SJSA1 (cell line): Measurements from ENCODE around the gene POLDIP2. TPM values are rescaled to one million over a fixed set of nuclear protein-coding genes. Genes with fewer than 3 reads are reported as not detected.
A peak's percentile ranks its signal among the peaks of the same experiment; 100 is the strongest.

Source experiments
- DNase-seq, 2 experiments: peaks; one replicate each; pipeline ENCODE4 v3.0.0-alpha.2; 2015 to 2020; ENCODE audit warnings: low spot score in 2 of 2, low read depth in 1 of 2
- H3K27ac ChIP-seq: fragments of 250-450 bp; sonication (Bioruptor Pico); 2 replicates; pipeline ENCODE4 v1.5.1; 2020; ENCODE audit warnings: mild to moderate bottlenecking, moderate library complexity
- H3K27me3 ChIP-seq: fragments of 250-450 bp; sonication (Bioruptor Pico); replicated peaks from 2 replicates; pipeline ENCODE4 v1.5.1; 2020; ENCODE audit warnings: mild to moderate bottlenecking, moderate library complexity
- H3K36me3 ChIP-seq: fragments of 250-450 bp; sonication (Bioruptor Pico); 2 replicates; pipeline ENCODE4 v1.5.1; 2020; ENCODE audit warnings: mild to moderate bottlenecking
- H3K4me1 ChIP-seq: fragments of 250-450 bp; sonication (Bioruptor Pico); replicated peaks from 2 replicates; pipeline ENCODE4 v1.6.1; 2021; ENCODE audit warnings: mild to moderate bottlenecking
- H3K4me3 ChIP-seq: fragments of 250-450 bp; sonication (Bioruptor Pico); 2 replicates; pipeline ENCODE4 v1.5.1; 2020; ENCODE audit warnings: mild to moderate bottlenecking
- H3K9me3 ChIP-seq: fragments of 250-450 bp; sonication (Bioruptor Pico); replicated peaks from 2 replicates; pipeline ENCODE4 v1.5.1; 2020; ENCODE audit warnings: mild to moderate bottlenecking
- total RNA-seq: library from RNA; depleted of rRNA; stranded (reverse); fragments of >200 nt; shearing (Covaris generic); gene quantifications from 2 replicates; pipeline ENCODE4 v1.2.3, GENCODE V29; 2014; rRNA removed

POLDIP2 gene, protein sequence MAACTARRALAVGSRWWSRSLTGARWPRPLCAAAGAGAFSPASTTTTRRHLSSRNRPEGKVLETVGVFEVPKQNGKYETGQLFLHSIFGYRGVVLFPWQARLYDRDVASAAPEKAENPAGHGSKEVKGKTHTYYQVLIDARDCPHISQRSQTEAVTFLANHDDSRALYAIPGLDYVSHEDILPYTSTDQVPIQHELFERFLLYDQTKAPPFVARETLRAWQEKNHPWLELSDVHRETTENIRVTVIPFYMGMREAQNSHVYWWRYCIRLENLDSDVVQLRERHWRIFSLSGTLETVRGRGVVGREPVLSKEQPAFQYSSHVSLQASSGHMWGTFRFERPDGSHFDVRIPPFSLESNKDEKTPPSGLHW
- total RNA-seq, result 110 and 125 TPM in 2 replicates

- Histone ChIP-seq H3K4me3 (peak within 1 kb of the TSS; percentile 95), H3K9me3 (no peaks in the 10 kb centered on the region), H3K27me3 (no peaks in the 10 kb centered on the region), H3K36me3 (peaks cover 80% of the 10 kb centered on the region), H3K4me1 (peaks cover 13% of the 10 kb centered on the region), H3K27ac (peak within 1 kb of the TSS; percentile 73)
- peak; percentile 86 to 95 for DNase-seq
Observed at GRCh38 chr17:28357061-28357900, at the start of gene POLDIP2. POLDIP2 (minus strand) TSS chr17:28357527; CDS start chr17:28357448, 79 bp downstream.

DNA sequence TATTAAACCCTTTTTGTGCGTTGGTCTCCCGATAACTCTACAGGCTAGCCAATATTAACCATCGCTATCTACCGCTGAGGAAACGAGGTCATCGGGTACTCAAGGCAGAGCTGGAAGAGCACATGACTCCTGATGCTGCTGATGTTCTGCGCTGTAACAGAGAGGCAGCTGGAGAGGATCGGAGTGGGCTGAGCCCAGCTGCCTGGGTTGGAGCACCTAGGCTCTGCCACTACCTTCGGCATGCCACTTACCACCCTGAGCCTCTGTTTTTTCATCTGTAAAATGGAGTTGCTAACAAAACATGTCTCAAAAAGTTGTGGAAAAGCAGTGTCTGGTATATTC, 49.1 kb upstream of the POLDIP2 start:
- peak overlapping the region; percentile 48 for H3K4me3 ChIP-seq
- no peaks in the 10 kb centered on the region for H3K9me3 ChIP-seq
- DNase-seq, result no peak
- H3K27me3 ChIP-seq, result peaks cover 19% of the 10 kb centered on the region
- peaks cover 9% of the 10 kb centered on the region for H3K4me1 ChIP-seq
- H3K36me3 ChIP-seq, result no peaks in the 10 kb centered on the region
- H3K27ac ChIP-seq, result no peak overlapping the region

GRCh38 chr17:28405632-28406472, 48.5 kb upstream of the POLDIP2 start, which contains the start of gene SLC46A1:
SLC46A1 (minus strand) TSS chr17:28406212; CDS start chr17:28406114, 98 bp downstream.
- DNase-seq, result peak in 1 of 2 experiments; percentile 16
- no peaks in the 10 kb centered on the region for H3K36me3 ChIP-seq
- no peaks in the 10 kb centered on the region for H3K9me3 ChIP-seq
- H3K4me1 ChIP-seq, result peaks cover 9% of the 10 kb centered on the region
- H3K27ac ChIP-seq, result no peak within 1 kb of the TSS
- H3K27me3 ChIP-seq, result peaks cover 13% of the 10 kb centered on the region
- H3K4me3 ChIP-seq, result peak within 1 kb of the TSS; percentile 48

DNA sequence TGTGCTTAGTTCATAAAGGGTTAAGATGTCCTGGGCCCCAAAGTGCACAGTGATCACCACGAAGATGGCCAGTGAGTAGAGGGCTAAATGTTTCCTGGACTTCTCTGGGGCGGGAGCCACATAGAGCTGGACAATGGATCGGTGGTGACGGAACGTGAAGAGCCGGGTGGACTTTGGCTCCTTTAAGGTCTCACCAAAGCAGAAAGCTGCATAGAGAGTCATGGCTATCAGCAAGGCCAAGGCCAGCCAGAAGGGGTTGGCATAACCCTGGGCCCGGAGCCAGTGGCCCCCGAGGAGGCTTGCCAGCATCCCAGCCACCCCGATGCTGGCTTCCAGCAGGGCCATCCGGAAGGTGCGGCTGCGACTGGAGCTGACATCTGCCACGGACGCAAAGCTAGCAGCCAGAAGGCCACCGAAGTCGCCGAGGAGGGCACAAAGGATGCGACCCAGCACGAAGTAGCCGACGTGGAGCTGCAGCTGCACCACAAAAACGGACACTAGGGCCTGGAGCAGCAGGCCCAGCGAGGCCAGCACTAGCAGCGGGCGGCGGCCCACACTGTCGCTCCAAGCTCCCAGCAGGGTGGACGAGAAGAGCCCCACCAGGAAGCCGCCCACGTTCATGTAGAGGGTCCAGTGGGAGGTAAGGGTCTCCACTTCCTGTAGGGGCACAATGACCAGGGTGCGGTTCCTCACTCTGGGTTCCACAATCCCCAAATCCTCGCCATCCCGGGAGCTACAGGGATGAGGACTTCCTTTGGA, 47.7 kb upstream of the POLDIP2 start:
- H3K9me3 ChIP-seq, result no peaks in the 10 kb centered on the region
- no peak for DNase-seq
- no peak overlapping the region for H3K4me3 ChIP-seq
- peaks cover 11% of the 10 kb centered on the region; the same call in 1 of the 2 replicates for H3K27me3 ChIP-seq
- no peak overlapping the region for H3K27ac ChIP-seq
- H3K36me3 ChIP-seq, result no peaks in the 10 kb centered on the region
- peaks cover 9% of the 10 kb centered on the region for H3K4me1 ChIP-seq

DNA sequence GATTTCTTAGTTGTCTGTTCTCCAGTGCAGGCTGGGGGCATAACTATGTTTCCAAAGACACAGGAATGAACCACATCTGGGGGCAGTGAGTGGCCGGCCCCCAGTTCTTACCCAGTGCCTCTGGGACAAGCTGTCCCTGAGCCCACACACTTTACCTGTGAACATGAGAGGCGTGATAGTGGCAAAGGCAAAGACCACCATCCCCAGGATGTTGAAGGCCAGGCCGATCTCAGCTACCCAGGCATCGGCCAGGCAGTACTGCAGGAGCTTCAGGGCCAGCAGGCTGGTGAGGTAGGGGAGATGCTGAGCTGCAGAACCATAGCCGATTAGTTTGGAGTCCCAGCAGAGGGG, 47.1 kb upstream of the POLDIP2 start:
- Histone ChIP-seq H3K36me3 (no peaks in the 10 kb centered on the region), H3K4me3 (no peak overlapping the region), H3K4me1 (peaks cover 9% of the 10 kb centered on the region), H3K9me3 (no peaks in the 10 kb centered on the region), H3K27me3 (peaks cover 6% of the 10 kb centered on the region; the same call in 1 of the 2 replicates), H3K27ac (no peak overlapping the region)
- DNase-seq, result no peak

GRCh38 chr17:28404007-28404406, 46.7 kb upstream of the POLDIP2 start:
- Histone ChIP-seq H3K36me3 (no peaks in the 10 kb centered on the region), H3K4me3 (no peak overlapping the region), H3K9me3 (no peaks in the 10 kb centered on the region), H3K4me1 (peaks cover 9% of the 10 kb centered on the region), H3K27ac (no peak overlapping the region), H3K27me3 (peaks cover 4% of the 10 kb centered on the region; the same call in 1 of the 2 replicates)
- DNase-seq, result no peak

GRCh38 chr17:28402844-28403243, 45.5 kb upstream of the POLDIP2 start:
- H3K27ac ChIP-seq, result no peak overlapping the region
- no peaks in the 10 kb centered on the region for H3K36me3 ChIP-seq
- H3K27me3 ChIP-seq, result peaks cover 4% of the 10 kb centered on the region; the same call in 1 of the 2 replicates
- H3K9me3 ChIP-seq, result no peaks in the 10 kb centered on the region
- H3K4me1 ChIP-seq, result peaks cover 9% of the 10 kb centered on the region
- H3K4me3 ChIP-seq, result no peak overlapping the region
- no peak for DNase-seq

DNA sequence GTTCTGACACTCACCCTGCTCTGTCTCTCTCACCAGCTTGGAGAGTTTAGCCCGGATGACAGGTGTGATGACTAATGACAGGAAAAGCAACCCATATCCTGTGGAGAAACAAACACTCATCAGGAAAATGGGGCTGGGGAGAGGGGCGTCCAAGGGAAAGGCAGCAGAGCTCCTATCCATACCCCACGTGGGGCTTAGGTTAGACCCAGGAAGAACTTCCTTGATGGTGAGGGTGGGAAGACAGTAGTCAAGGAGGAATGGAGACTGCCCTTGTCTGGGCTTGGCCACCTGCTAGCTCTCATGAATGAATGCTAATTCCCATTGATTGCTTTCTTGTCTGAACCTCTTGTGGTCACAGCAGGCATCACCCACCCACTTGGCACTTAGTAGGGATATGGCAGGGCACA, 44.9 kb upstream of the POLDIP2 start:
- Histone ChIP-seq H3K9me3 (no peaks in the 10 kb centered on the region), H3K27ac (no peak overlapping the region), H3K36me3 (no peaks in the 10 kb centered on the region), H3K27me3 (peaks cover 4% of the 10 kb centered on the region; the same call in 1 of the 2 replicates), H3K4me1 (peaks cover 9% of the 10 kb centered on the region), H3K4me3 (no peak overlapping the region)
- no peak for DNase-seq

GRCh38 chr17:28399808-28400207, 42.5 kb upstream of the POLDIP2 start:
- no peaks in the 10 kb centered on the region for H3K36me3 ChIP-seq
- H3K27me3 ChIP-seq, result no peaks in the 10 kb centered on the region
- H3K4me1 ChIP-seq, result no peaks in the 10 kb centered on the region
- H3K27ac ChIP-seq, result no peak overlapping the region
- no peak overlapping the region for H3K4me3 ChIP-seq
- no peak for DNase-seq
- H3K9me3 ChIP-seq, result no peaks in the 10 kb centered on the region

GRCh38 chr17:28398280-28398981, 41.1 kb upstream of the POLDIP2 start:
- H3K4me1 ChIP-seq, result no peaks in the 10 kb centered on the region
- no peaks in the 10 kb centered on the region for H3K27me3 ChIP-seq
- 0 out of 2 replicates have a peak, but pooled peaks cover 3% of the 10 kb centered on the region for H3K36me3 ChIP-seq
- no peak overlapping the region for H3K27ac ChIP-seq
- DNase-seq, result no peak
- H3K4me3 ChIP-seq, result no peak overlapping the region
- no peaks in the 10 kb centered on the region for H3K9me3 ChIP-seq

DNA sequence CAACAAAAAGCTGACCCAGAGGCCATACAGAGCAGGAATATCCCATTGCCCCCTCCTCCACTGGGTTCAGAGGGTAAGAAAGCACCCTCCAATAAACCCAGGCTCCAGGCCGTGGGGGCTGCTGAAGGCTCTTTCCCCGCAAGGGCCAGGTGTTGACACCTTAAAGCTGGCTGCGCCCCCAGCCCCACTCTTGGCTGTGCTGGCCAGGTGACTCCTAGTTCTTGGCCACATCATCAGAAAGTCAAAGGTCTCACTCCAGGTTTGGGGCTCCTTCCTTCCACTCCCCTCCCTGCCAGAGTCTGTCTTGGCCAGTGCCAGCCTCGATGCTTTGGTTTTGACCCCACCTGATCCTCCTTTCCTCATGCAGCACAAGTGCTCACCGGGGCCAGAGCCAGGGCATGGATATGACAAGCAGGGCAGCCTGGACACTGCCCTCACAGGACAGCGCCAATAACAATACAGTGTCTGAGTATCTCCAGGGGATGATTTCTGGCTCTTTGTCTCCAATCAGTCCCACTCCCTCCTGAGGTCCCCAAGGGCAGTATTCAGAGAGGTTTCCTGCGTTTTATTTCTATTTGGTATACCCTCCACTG, 40.5 kb upstream of the POLDIP2 start:
- Histone ChIP-seq H3K4me3 (no peak overlapping the region), H3K36me3 (0 out of 2 replicates have a peak, but pooled peaks cover 3% of the 10 kb centered on the region), H3K27ac (no peak overlapping the region), H3K27me3 (no peaks in the 10 kb centered on the region), H3K4me1 (no peaks in the 10 kb centered on the region), H3K9me3 (no peaks in the 10 kb centered on the region)
- DNase-seq, result no peak

GRCh38 chr17:28397275-28397674, 39.9 kb upstream of the POLDIP2 start:
- Histone ChIP-seq H3K4me1 (no peaks in the 10 kb centered on the region), H3K27ac (no peak overlapping the region), H3K36me3 (0 out of 2 replicates have a peak, but pooled peaks cover 3% of the 10 kb centered on the region), H3K27me3 (no peaks in the 10 kb centered on the region), H3K9me3 (no peaks in the 10 kb centered on the region), H3K4me3 (no peak overlapping the region)
- DNase-seq, result no peak
